ENCODE data around the gene XRN1.

DNA sequence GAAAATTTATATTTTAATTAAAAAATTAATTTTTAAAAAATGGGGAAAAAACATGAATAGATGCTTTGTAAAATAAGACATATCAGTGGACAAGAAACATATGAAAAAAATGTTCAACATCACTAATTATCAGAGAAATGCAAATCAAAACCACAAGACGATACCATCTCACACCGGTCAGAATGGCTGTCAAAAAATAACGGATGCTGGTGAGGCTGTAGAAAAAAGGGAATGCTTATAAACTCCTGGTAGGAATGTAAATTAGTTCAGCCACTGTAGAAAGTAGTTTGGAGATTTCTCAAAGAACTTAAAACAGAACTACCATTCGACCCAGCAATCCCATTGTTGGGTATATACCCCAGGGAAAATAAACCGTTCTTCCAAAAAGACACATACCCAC lies 93.8 kb downstream of the XRN1 start:
- TF ChIP-seq POLR2A (IDR thresholded peaks at IDR 0.05; ENCODE audit: low read length) (no peak), GATA1 (IDR thresholded peaks at IDR 0.05; ENCODE audit: low read depth, low read length) (no peak)
